Hematopoietic multipotent progenitor cell treated with erythropoietin and hydrocortisone succinate and interleukin-3 and kit ligand, for 17 days (in vitro differentiated cells): ENCODE data around the gene NVL.
"Not testable (repeated sequence)": the region's sequence is repeated elsewhere in the genome, so short reads cannot be mapped to it uniquely, and the experiment has no call there.

Experiments used
- DNase-seq: peaks from one replicate; pipeline ENCODE4 v3.0.0-alpha.2; 2015; ENCODE audit warnings: low spot score

The NVL gene

GRCh38 chr1:224333939-224334786 is 4.2 kb upstream of the NVL start:
- DNase-seq = no peak

- peak; percentile 80 for DNase-seq
These were observed 3.4 kb upstream of the NVL start for GRCh38 chr1:224333309-224333926.

- DNase-seq = no peak
These were observed 1.9 kb upstream of the NVL start for GRCh38 chr1:224331824-224332223.

- no peak for DNase-seq
These were observed 1.4 kb upstream of the NVL start for GRCh38 chr1:224331326-224331725.

- no peak for DNase-seq
These were observed 509 bp downstream of the NVL start for GRCh38 chr1:224329484-224329841.

- DNase-seq = no peak
These were observed 1.3 kb downstream of the NVL start for GRCh38 chr1:224328644-224329043.

GRCh38 chr1:224325959-224326358 is 4.0 kb downstream of the NVL start:
- DNase-seq = no peak

- no peak for DNase-seq
These were observed 8.3 kb downstream of the NVL start for GRCh38 chr1:224321706-224322105.

- DNase-seq = no peak
These were observed 12.5 kb downstream of the NVL start for GRCh38 chr1:224317383-224318045.

- no peak for DNase-seq
These were observed 17.9 kb downstream of the NVL start for GRCh38 chr1:224312025-224312424.

GRCh38 chr1:224311503-224311902 is 18.5 kb downstream of the NVL start:
- DNase-seq = not testable (repeated sequence)

GRCh38 chr1:224308064-224308463 is 21.9 kb downstream of the NVL start:
- DNase-seq = no peak

GRCh38 chr1:224304767-224305166 is 25.2 kb downstream of the NVL start:
- DNase-seq = no peak

- no peak for DNase-seq
These were observed 27.0 kb downstream of the NVL start for GRCh38 chr1:224302947-224303346.

GRCh38 chr1:224301391-224301790 is 28.6 kb downstream of the NVL start:
- DNase-seq = no peak

GRCh38 chr1:224300346-224300745 is 29.6 kb downstream of the NVL start:
- no peak for DNase-seq

GRCh38 chr1:224298346-224299330 is 31.3 kb downstream of the NVL start:
- no peak for DNase-seq

GRCh38 chr1:224294775-224295174 is 35.2 kb downstream of the NVL start:
- no peak for DNase-seq

- DNase-seq = no peak
These were observed 37.6 kb downstream of the NVL start for GRCh38 chr1:224292419-224292818.

GRCh38 chr1:224289396-224289795 is 40.6 kb downstream of the NVL start:
- no peak for DNase-seq

- DNase-seq = no peak
These were observed 42.3 kb downstream of the NVL start for GRCh38 chr1:224287714-224288113.

- no peak for DNase-seq
These were observed 47.8 kb downstream of the NVL start for GRCh38 chr1:224282140-224282539.
